Left forelimb (tissue), 1 donor: ENCODE results near the gene PPIC.

Experiments used
- DNase-seq: peaks from one replicate; pipeline ENCODE4 v3.0.0-alpha.2; 2018; ENCODE audit warnings: low spot score

Gene PPIC

GRCh38 chr5:123036391-123037103 is at the start of gene PPIC:
PPIC (minus strand) TSS chr5:123036725; CDS start chr5:123036625, 100 bp downstream.
- DNase-seq: peak; percentile 91

- DNase-seq: no peak
Measured at GRCh38 chr5:123085638-123086286, 49.2 kb upstream of the PPIC start.

- DNase-seq: no peak
Measured at GRCh38 chr5:123084730-123085605, 48.4 kb upstream of the PPIC start.

- no peak for DNase-seq
Measured at GRCh38 chr5:123083298-123083697, 46.8 kb upstream of the PPIC start.

- DNase-seq: no peak
Measured at GRCh38 chr5:123080215-123080614, 43.7 kb upstream of the PPIC start.

GRCh38 chr5:123075521-123076163 is 39.1 kb upstream of the PPIC start:
- no peak for DNase-seq

GRCh38 chr5:123068368-123068938 is 31.9 kb upstream of the PPIC start:
- DNase-seq: no peak

- DNase-seq: no peak
Measured at GRCh38 chr5:123066016-123066415, 29.5 kb upstream of the PPIC start.

GRCh38 chr5:123059455-123059854 is 22.9 kb upstream of the PPIC start:
- DNase-seq: no peak

GRCh38 chr5:123051206-123051605 is 14.7 kb upstream of the PPIC start:
- no peak for DNase-seq

GRCh38 chr5:123047706-123048105 is 11.2 kb upstream of the PPIC start:
- DNase-seq: no peak

GRCh38 chr5:123046222-123046621 is 9.7 kb upstream of the PPIC start:
- DNase-seq: no peak

GRCh38 chr5:123044926-123045617 is 8.5 kb upstream of the PPIC start:
- DNase-seq: no peak

GRCh38 chr5:123039673-123040072 is 3.1 kb upstream of the PPIC start:
- no peak for DNase-seq

- DNase-seq: no peak
Measured at GRCh38 chr5:123037104-123037418, 536 bp upstream of the PPIC start.

GRCh38 chr5:123035918-123036390 is 571 bp downstream of the PPIC start:
- DNase-seq: peak; percentile 81

GRCh38 chr5:123035360-123035917 is 1.1 kb downstream of the PPIC start:
- DNase-seq: no peak

- DNase-seq: no peak
Measured at GRCh38 chr5:123033157-123033671, 3.3 kb downstream of the PPIC start.

GRCh38 chr5:123028222-123028621 is 8.3 kb downstream of the PPIC start:
- DNase-seq: no peak

- DNase-seq: no peak
Measured at GRCh38 chr5:123014689-123015088, 21.8 kb downstream of the PPIC start.

GRCh38 chr5:123012321-123012720 is 24.2 kb downstream of the PPIC start:
- no peak for DNase-seq
